Glutamatergic neuron (in vitro differentiated cells): ENCODE data around the gene HSF2. TPM values are rescaled to one million over a fixed set of nuclear protein-coding genes. Genes with fewer than 3 reads are reported as not detected.
"Not testable (repeated sequence)": the region's sequence is repeated elsewhere in the genome, so short reads cannot be mapped to it uniquely, and the experiment has no call there.

Source experiments
- DNase-seq: peaks from one replicate; pipeline ENCODE4 v3.0.0; 2022
- H3K27ac Mint-ChIP-seq: one replicate; pipeline ENCODE4 v1.8.0; 2020; ENCODE audit warnings: mild to moderate bottlenecking, mixed read lengths, inconsistent platforms; ENCODE audit not compliant: unreplicated experiment
- H3K27me3 Mint-ChIP-seq: one replicate; pipeline ENCODE4 v1.8.0; 2020; ENCODE audit warnings: mild to moderate bottlenecking, moderate library complexity, mixed read lengths, inconsistent platforms; ENCODE audit not compliant: unreplicated experiment
- H3K36me3 Mint-ChIP-seq: one replicate; pipeline ENCODE4 v1.8.0; 2020; ENCODE audit warnings: mild to moderate bottlenecking, mixed read lengths, inconsistent platforms; ENCODE audit not compliant: unreplicated experiment
- H3K4me1 Mint-ChIP-seq: one replicate; pipeline ENCODE4 v1.8.0; 2020; ENCODE audit warnings: mild to moderate bottlenecking, low read depth, mixed read lengths, inconsistent platforms; ENCODE audit not compliant: unreplicated experiment
- H3K4me3 Mint-ChIP-seq: one replicate; pipeline ENCODE4 v1.8.0; 2020; ENCODE audit warnings: mild to moderate bottlenecking, mixed read lengths, inconsistent platforms; ENCODE audit not compliant: unreplicated experiment
- H3K9me3 Mint-ChIP-seq: one replicate; pipeline ENCODE4 v1.8.0; 2020; ENCODE audit warnings: mild to moderate bottlenecking, moderate library complexity, mixed read lengths, inconsistent platforms; ENCODE audit not compliant: unreplicated experiment
- total RNA-seq: library from RNA; stranded (reverse); fragmentation: NEBNext Ultra II Directional; extraction: Animal tissue kit (Norgen Biotek cat#: 25700); gene quantifications from one replicate; pipeline ENCODE4 v1.2.1, GENCODE V29; 2021; ENCODE audit not compliant: unreplicated experiment
- TF ChIP-seq, protein P1 (sequence below): fragments of 200-600 bp; sonication (generic); IDR thresholded peaks from one replicate; pipeline ENCODE4 v1.5.0; 2021; ENCODE audit not compliant: partially characterized antibody, unreplicated experiment

The HSF2 gene
- total RNA-seq, 1 donor from 2014 or later = 25.4 TPM

GRCh38 chr6:122445274-122445673 lies 45.8 kb downstream of the HSF2 start:
- Mint-ChIP-seq H3K4me3 (no peak overlapping the region), H3K27ac (no peak overlapping the region), H3K27me3 (peaks cover 2% of the 10 kb centered on the region), H3K9me3 (peaks cover 6% of the 10 kb centered on the region), H3K4me1 (no peaks in the 10 kb centered on the region), H3K36me3 (peaks cover 12% of the 10 kb centered on the region)
- TF ChIP-seq, protein P1, sequence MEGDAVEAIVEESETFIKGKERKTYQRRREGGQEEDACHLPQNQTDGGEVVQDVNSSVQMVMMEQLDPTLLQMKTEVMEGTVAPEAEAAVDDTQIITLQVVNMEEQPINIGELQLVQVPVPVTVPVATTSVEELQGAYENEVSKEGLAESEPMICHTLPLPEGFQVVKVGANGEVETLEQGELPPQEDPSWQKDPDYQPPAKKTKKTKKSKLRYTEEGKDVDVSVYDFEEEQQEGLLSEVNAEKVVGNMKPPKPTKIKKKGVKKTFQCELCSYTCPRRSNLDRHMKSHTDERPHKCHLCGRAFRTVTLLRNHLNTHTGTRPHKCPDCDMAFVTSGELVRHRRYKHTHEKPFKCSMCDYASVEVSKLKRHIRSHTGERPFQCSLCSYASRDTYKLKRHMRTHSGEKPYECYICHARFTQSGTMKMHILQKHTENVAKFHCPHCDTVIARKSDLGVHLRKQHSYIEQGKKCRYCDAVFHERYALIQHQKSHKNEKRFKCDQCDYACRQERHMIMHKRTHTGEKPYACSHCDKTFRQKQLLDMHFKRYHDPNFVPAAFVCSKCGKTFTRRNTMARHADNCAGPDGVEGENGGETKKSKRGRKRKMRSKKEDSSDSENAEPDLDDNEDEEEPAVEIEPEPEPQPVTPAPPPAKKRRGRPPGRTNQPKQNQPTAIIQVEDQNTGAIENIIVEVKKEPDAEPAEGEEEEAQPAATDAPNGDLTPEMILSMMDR = no peak
- DNase-seq = no peak

DNA sequence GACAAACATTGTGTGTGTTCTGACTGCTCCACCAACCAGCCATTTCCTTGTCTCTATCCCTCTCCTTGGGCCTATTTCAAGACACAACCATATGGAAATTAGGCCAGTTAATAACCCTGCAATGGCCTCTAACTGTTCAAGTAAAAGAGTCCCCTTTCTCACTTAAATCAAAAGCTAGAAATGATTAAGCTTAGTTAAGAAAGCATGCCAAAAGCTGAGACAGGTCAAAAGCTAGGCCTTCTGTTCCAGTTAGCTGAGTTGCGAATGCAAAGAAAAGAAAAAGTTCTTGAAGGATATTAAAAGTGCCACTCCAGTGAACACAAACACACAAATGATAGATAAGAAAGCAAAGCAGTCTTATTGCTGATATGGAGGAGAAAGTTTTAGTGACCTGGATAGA lies 49.6 kb downstream of the HSF2 start:
- Mint-ChIP-seq H3K27ac (no peak overlapping the region), H3K36me3 (no peaks in the 10 kb centered on the region), H3K27me3 (no peaks in the 10 kb centered on the region), H3K9me3 (no peaks in the 10 kb centered on the region), H3K4me1 (no peaks in the 10 kb centered on the region), H3K4me3 (no peak overlapping the region)
- TF ChIP-seq, protein P1 = no peak
- DNase-seq = no peak

GRCh38 chr6:122452509-122452908 lies 53.1 kb downstream of the HSF2 start:
- TF ChIP-seq, protein P1 = no peak
- H3K9me3 Mint-ChIP-seq = peaks cover 3% of the 10 kb centered on the region
- no peak overlapping the region for H3K4me3 Mint-ChIP-seq
- H3K27me3 Mint-ChIP-seq = no peaks in the 10 kb centered on the region
- H3K4me1 Mint-ChIP-seq = peaks cover 10% of the 10 kb centered on the region
- no peak overlapping the region for H3K27ac Mint-ChIP-seq
- H3K36me3 Mint-ChIP-seq = peaks cover 8% of the 10 kb centered on the region
- DNase-seq = no peak

DNA sequence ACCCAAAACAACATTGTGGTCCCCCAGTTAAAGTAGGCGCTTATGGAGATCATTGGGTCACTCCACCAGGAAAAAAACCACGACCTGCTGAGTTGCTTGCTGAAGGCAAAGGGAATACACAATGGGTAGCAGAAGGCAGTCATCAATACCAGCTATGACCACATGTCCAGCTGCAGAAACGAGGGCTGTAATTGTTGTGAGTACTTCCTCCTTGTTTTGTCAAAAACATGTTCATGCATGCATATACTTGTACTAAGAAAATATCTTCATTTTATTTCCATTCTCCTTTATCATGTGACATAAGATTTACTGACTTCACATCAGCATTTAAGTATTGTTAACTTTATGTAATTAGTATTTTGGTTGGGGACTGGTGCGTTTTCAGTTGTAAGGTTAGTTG lies 55.2 kb downstream of the HSF2 start:
- Mint-ChIP-seq H3K9me3 (peaks cover 4% of the 10 kb centered on the region), H3K36me3 (peaks cover 8% of the 10 kb centered on the region), H3K4me3 (peak overlapping the region; percentile 31), H3K4me1 (peaks cover 29% of the 10 kb centered on the region), H3K27me3 (no peaks in the 10 kb centered on the region), H3K27ac (peak overlapping the region; percentile 89)
- DNase-seq = no peak
- TF ChIP-seq, protein P1 = no peak

- H3K36me3 Mint-ChIP-seq, H3K9me3 Mint-ChIP-seq, H3K27me3 Mint-ChIP-seq, H3K4me3 Mint-ChIP-seq, DNase-seq: not testable (repeated sequence)
- peak overlapping the region; percentile 89 for H3K27ac Mint-ChIP-seq
- peaks cover 31% of the 10 kb centered on the region for H3K4me1 Mint-ChIP-seq
Measured at GRCh38 chr6:122455116-122455515, 55.7 kb downstream of the HSF2 start.

GRCh38 chr6:122458087-122458486 lies 58.6 kb downstream of the HSF2 start:
- Mint-ChIP-seq H3K9me3 (peaks cover 8% of the 10 kb centered on the region), H3K27ac (peak overlapping the region; percentile 17), H3K27me3 (no peaks in the 10 kb centered on the region), H3K4me3 (peak overlapping the region; percentile 43), H3K4me1 (peaks cover 53% of the 10 kb centered on the region), H3K36me3 (peaks cover 8% of the 10 kb centered on the region)
- no peak for DNase-seq
- TF ChIP-seq, protein P1 = no peak
